ENCODE measurements around the gene CRACR2A. TPM values are rescaled to one million over a fixed set of nuclear protein-coding genes. Genes with fewer than 3 reads are reported as not detected.

Gene CRACR2A
- total RNA-seq, 1 experiment from 2014 or later: 9.5 TPM

DNA sequence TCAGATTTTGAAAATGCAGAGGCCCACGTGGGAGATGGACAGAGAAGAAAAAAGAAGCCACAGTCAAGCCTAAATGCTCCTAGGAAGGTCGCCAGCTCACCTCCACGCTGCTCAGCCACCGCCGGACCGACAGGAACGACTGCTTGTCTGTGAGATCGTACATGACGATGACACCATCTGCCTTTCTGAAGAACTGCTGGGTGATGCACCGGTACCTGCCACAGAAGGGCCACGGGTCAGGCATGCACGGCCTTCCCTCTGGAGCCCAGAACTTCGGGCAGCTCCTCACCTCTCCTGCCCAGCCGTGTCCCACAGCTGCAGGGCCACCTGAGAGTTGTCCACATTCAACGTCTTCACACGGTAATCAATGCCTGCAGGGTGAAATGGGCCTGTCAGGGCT lies 125.6 kb downstream of the CRACR2A start:
- no peak overlapping the region for H3K4me3 ChIP-seq
- no peak for DNase-seq
- H3K36me3 ChIP-seq: no peaks in the 10 kb centered on the region
- H3K9me3 ChIP-seq: no peaks in the 10 kb centered on the region
- H3K27me3 ChIP-seq: no peaks in the 10 kb centered on the region

DNA sequence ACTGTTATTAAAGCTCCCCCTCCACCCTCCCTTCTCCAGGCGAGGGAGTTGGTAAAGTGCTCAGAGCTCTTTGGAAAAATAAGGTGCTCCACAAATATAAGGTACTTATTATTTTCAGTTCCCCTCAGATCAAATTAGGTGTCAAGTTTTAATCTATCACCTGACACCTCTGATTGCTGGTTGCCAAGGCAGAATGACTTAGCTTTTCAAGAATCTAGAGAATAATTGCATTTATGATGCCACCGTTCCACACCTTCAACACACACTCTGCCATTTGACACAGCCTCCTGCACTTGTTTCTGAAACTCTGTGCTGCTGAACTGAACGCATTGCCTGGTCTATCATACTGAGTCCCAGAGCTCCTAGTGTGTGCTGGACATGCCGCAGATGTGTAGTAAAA lies 128.6 kb downstream of the CRACR2A start:
- Histone ChIP-seq H3K36me3 (no peaks in the 10 kb centered on the region), H3K4me3 (no peak overlapping the region), H3K9me3 (no peaks in the 10 kb centered on the region), H3K27me3 (no peaks in the 10 kb centered on the region)
- DNase-seq: no peak

DNA sequence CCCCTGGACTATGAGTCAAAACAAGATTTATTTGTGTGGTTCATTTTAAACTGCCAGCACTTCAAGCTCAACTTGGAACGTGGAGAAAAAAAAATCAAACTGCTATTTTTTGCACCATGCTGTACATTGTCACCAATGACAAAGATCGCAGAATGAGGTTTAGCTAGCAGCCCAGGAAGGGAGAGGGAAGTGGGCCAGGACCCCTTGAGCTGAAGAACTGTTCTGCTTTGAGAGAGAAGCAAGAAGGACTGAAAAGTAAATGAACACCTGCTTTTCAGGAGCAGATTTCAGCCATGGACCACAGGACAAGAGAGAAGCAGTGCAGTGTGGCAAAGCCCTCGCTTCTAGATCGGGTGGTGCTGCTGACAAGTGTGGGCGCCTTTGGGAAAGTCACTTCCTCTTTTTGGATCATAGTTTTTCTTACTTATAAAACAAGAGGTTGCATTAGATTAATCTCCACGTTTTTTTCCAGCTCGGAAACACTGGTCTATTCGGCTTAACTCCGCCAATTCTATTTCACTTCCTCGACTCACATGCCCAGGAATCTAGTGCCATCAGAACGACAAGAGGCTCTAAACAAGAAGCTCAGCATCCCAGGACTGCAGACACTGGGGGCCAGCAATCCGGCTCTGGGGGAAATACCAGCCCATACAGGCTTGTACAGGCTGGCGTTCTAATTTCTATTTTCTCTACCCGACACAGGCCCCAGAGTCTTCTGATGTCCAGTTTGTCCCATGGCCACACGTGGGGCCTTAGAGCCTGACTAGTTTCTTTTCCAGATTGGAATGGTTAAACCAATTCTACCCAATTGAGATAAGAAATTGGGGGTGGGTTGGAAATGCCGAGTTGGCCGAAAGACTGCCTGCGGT lies 129.9 kb downstream of the CRACR2A start:
- DNase-seq: no peak
- Histone ChIP-seq H3K27me3 (no peaks in the 10 kb centered on the region), H3K9me3 (no peaks in the 10 kb centered on the region), H3K4me3 (no peak overlapping the region), H3K36me3 (no peaks in the 10 kb centered on the region)

DNA sequence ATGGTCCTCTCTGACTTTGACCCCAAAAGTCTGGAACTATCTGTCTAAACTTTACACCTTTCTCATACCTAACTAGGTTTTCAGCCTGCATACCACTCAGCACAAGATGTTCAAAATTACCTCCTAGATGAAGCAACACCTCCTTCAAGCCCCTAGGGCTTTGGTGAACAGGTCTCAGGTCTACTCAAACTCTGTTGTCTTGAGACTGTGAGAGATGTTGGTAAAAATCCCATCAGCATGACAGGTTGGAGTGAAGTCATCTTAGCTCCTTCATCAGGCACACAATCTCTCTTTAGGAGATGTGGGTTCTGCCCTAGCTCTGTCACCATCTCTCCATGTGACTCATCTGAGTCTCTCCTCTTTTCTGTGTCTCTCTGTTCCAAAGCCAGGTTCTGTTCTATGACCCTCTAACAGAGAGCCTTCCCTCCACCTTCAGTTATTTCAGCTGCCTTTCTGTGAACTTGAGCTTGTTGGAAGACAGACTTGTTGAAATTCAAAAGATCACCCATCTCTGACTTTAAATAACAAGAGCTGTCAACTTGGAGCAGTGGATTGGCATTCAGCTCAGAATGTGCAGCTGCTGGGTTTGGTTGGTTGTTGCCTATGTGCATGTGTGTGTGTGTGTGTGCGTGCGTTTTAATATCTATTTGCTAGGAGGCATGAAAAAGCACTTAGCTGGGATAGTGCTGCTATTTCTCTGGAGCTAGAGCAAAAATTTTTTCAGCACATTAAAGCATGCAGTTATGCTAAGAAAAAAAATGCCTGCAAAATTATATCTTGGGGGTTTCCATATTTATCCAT lies 130.7 kb downstream of the CRACR2A start:
- Histone ChIP-seq H3K36me3 (no peaks in the 10 kb centered on the region), H3K4me3 (no peak overlapping the region), H3K27me3 (no peaks in the 10 kb centered on the region), H3K9me3 (no peaks in the 10 kb centered on the region)
- DNase-seq: no peak

DNA sequence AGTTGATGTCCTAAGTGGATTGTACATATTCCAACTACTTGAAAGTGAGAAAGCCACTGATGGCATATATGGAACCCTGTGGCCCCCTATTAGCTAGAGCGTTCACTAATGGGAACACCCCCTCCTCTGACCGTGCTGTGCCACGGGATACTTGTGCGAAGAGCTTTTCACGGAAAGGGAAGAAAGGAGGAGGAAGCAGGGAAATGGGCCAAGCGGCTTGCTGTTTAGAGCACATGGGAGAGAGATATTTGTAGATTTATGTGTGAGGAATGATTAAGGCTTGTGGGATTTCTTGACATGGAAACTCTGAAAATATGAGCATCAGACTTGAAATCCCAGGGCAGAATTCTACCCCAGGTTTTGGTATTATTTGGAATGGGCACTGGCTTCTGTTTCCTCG lies 132.1 kb downstream of the CRACR2A start:
- no peak overlapping the region for H3K4me3 ChIP-seq
- no peak for DNase-seq
- H3K36me3 ChIP-seq: no peaks in the 10 kb centered on the region
- no peaks in the 10 kb centered on the region for H3K9me3 ChIP-seq
- no peaks in the 10 kb centered on the region for H3K27me3 ChIP-seq

DNA sequence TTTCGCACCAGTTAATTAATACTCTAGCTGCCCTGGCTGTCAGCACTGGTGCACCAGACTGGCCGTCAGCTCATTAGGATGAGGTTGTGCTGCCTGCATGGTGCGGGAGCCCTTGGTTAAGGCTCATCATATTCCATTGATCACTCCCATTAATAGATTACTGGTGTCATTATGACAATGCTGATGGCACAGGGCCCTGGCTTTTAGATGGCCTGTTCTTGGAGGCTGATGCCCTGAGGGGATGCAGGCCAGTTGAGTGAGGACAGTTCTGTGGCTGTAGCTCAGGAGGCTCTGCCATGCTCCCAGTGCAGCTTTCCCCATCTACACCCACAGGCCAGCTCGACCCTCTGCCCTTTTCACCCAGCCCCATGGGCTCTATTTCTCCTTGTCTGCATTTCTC lies 135.3 kb downstream of the CRACR2A start:
- no peak overlapping the region for H3K4me3 ChIP-seq
- no peak for DNase-seq
- no peaks in the 10 kb centered on the region for H3K36me3 ChIP-seq
- no peaks in the 10 kb centered on the region for H3K9me3 ChIP-seq
- no peaks in the 10 kb centered on the region for H3K27me3 ChIP-seq

DNA sequence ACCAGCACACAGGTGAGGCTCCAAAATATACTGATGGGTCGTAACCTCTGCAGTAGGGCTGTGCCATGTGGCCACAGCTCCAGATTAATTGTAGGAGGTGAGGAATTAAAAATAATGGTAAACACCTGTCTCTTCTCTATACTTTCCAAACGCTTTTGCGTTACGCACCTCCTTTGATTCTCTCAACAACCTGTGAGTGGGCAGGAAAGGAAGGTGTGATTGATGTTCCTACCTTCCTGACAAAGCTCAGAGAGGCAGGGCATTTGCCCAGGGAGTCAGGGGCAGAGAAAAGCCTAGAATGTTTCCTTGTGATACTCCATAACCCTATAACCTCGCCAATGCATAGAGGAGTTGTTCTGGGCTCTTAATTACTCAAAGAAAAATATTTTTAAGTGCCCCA lies 137.0 kb downstream of the CRACR2A start:
- Histone ChIP-seq H3K27me3 (no peaks in the 10 kb centered on the region), H3K4me3 (no peak overlapping the region), H3K36me3 (no peaks in the 10 kb centered on the region), H3K9me3 (no peaks in the 10 kb centered on the region)
- no peak for DNase-seq

DNA sequence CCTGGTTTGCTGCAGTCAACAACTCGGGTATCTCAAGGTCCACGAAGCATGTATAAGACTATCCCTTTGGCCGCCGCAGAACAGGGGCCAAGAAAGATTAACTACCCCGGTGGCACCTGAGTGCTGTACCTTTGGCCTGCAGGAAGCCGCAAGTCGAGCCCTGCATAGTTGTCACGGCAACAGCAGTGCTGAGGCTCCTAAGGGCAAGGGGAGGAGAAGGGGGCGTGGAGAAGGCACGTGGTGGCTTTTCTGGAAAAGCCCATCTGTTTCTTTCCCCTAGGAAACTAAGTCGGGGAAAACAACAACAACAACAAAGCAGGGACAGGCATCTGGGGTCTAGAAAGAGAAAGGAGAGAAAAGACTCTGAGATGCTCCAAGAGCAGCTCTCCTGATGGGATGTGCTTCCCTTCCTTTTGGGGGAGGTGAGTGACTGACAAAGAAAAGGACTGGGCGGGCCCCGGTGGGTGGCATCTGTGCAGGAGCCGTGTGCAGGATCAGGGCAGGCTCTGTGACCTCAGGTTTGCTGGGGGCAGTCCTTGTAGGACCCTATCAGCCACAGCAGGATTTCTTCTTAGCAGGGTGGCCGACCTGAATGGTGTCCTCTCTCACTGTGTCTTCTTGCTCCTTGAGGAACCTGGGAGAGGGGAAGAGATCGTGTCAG lies 138.0 kb downstream of the CRACR2A start:
- H3K36me3 ChIP-seq: no peaks in the 10 kb centered on the region
- no peak for DNase-seq
- no peaks in the 10 kb centered on the region for H3K27me3 ChIP-seq
- no peak overlapping the region for H3K4me3 ChIP-seq
- no peaks in the 10 kb centered on the region for H3K9me3 ChIP-seq

DNA sequence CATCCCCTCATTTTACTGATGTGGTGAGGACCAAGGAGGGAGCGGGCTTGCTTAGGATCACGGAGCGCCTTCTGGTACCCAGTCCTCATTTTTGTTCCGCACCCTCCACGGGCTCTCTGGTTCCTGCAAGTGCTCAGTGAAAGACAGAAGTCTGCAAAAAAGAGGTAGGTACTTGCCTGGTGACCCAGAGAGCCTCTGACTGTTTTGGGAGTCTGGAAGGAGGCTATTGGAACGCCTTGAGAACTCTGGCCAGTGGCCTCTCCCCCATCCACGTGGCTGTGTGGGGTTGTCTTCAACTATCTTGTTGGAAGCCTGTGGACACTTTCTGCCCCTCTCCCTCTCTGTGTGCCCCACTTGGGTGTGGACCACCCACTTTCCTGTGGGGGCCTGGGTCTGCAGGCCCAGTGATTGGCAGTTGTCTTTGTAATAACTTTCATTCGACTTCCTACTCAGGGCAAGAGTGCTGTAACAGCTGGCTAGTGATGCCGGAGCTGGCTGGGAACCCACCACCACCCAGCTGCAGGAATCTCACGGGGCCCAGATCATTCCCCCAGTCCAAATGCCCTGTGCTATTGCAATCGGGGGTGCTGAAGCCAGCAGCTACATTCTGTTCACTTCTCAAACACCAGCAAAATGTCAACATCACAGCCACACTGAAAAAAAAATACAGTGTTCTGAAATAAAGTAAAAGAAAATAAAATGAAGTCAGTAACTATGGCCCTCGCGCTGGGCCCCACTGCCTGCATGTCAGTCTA lies 139.1 kb downstream of the CRACR2A start:
- H3K4me3 ChIP-seq: no peak overlapping the region
- DNase-seq: no peak
- no peaks in the 10 kb centered on the region for H3K9me3 ChIP-seq
- H3K27me3 ChIP-seq: no peaks in the 10 kb centered on the region
- no peaks in the 10 kb centered on the region for H3K36me3 ChIP-seq

DNA sequence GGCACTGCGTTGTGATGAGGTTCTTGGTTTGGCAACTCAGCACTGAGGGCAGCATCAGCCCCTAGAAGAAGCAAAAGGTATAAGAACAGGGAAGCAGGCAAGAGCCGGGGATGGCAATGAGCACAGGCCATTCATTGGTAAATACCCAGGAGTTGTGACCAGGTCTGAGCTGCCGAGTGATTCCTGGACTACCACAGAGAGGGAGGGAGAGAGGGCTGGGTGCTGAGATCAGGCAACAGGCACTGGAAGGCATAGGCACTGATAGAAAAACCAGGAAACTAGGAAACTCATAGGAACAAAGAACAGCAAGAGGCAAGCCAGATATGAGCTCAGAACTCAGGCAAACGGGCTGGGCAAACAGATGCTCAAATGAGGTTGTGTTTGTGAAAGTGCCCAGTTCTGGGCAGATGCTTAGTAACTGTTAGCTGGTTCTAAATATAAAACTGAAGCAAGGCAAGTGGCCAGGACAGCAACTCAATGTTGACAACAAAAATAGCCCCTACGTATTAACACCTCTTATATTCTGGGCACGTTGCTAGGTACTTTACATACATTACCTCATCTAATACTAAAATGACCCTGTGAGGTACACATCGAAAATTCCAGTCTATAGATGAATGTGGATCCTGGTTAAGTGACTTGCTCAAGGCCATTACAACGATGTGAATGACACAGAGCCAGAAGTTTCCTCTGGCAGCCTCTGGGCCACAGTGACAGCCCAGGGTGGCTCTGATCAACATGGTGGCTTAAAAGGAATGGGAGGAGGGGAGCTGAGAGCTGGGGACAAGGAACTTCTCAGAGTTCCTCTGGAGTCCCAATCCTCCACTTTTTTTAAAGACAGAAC lies 140.8 kb downstream of the CRACR2A start:
- no peaks in the 10 kb centered on the region for H3K9me3 ChIP-seq
- H3K4me3 ChIP-seq: no peak overlapping the region
- no peaks in the 10 kb centered on the region for H3K36me3 ChIP-seq
- DNase-seq: peak; percentile 11
- H3K27me3 ChIP-seq: no peaks in the 10 kb centered on the region

DNA sequence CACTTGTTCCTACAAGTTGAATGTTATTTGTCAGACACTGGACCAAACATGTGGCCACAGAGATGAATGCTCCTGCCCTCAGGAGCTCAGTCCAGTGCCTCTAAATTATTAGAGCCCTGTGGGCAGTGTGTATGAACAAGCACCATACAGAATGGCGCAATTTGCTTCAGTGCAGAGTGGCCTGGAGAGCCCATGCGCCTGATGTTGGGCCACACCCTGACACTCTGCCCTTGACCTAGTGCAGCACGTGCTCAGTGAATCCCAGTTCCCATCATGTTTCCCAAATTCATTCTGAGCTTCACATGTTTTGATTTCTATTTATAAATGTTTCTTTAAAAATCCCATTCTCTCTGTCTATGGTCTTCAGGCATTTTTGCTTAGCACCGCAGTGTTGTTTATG lies 145.1 kb downstream of the CRACR2A start:
- DNase-seq: no peak
- Histone ChIP-seq H3K9me3 (no peaks in the 10 kb centered on the region), H3K36me3 (no peaks in the 10 kb centered on the region), H3K27me3 (no peaks in the 10 kb centered on the region), H3K4me3 (no peak overlapping the region)

DNA sequence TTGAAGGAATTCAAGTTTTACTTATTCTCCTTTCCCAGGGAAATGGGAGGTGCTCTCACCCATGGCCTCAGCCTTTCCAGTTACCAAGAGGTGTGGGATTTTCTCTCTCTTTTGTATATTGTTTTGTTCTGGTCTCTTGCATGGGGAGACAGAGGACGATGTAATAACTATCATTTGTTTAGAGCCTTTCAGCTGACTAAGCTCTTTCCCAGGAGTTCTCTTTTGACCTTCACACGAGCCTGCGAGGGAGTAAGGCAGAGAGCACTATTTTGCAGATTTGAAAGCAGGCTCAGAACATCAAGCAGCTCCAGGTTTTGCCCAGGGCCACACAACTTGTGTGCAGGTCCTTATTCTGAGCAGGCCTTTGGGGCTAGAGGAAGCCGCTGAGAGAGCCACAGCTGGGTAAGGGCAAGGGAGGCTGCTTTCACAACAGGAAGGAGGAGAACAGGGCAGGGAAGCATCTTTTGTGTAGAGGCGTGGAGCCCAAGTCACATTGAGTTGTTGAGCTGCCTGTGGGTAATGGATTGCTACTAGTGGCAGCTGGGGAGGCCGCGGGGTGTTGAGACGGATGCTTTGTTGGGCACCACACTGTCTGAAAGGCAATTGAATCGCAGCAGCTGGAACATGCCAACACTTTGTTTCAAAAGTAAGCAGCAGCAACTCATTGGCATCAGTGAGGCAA lies 145.7 kb downstream of the CRACR2A start:
- Histone ChIP-seq H3K27me3 (no peaks in the 10 kb centered on the region), H3K9me3 (no peaks in the 10 kb centered on the region), H3K36me3 (no peaks in the 10 kb centered on the region), H3K4me3 (no peak overlapping the region)
- no peak for DNase-seq

DNA sequence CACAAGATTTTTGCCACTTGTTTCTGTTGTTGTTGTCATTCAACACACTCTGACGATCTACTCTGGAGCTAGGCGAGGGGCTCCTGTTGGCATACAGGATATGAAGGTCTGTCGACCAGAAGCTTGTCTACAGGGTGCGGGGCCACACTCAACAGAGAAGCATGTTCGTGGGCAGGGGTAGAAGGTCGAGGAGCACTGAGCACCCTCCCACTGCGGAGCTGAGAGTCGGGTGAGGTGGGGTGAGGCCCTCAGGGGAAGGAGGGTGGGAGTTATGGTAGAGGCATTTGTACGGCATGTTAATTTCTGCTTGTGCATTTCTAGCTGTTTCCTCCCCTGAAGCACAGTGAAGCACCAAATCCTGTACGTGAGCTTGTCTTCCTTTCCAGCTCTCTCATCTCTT lies 146.8 kb downstream of the CRACR2A start:
- no peaks in the 10 kb centered on the region for H3K9me3 ChIP-seq
- H3K4me3 ChIP-seq: no peak overlapping the region
- no peaks in the 10 kb centered on the region for H3K36me3 ChIP-seq
- H3K27me3 ChIP-seq: no peaks in the 10 kb centered on the region
- no peak for DNase-seq

DNA sequence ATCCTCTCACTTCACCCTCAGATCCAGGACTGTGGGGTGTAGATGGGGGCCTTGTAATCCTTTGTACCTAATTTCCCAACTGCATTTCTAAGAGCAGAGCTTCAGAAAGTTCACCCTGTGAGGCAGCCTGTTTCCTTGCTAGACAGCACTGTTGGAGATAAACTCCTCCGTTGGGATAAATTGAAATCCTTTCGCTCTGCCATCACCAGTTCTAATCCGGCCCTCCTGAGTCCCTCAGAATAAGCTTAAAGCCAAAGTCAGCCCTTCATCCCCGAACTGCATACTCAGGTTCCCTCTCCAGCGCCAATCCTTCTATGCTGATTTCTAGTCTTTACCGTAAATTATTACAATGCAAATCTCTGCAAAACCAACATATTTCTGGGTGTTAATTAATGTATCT lies 147.2 kb downstream of the CRACR2A start:
- DNase-seq: no peak
- no peaks in the 10 kb centered on the region for H3K36me3 ChIP-seq
- H3K4me3 ChIP-seq: no peak overlapping the region
- H3K9me3 ChIP-seq: no peaks in the 10 kb centered on the region
- H3K27me3 ChIP-seq: no peaks in the 10 kb centered on the region

DNA sequence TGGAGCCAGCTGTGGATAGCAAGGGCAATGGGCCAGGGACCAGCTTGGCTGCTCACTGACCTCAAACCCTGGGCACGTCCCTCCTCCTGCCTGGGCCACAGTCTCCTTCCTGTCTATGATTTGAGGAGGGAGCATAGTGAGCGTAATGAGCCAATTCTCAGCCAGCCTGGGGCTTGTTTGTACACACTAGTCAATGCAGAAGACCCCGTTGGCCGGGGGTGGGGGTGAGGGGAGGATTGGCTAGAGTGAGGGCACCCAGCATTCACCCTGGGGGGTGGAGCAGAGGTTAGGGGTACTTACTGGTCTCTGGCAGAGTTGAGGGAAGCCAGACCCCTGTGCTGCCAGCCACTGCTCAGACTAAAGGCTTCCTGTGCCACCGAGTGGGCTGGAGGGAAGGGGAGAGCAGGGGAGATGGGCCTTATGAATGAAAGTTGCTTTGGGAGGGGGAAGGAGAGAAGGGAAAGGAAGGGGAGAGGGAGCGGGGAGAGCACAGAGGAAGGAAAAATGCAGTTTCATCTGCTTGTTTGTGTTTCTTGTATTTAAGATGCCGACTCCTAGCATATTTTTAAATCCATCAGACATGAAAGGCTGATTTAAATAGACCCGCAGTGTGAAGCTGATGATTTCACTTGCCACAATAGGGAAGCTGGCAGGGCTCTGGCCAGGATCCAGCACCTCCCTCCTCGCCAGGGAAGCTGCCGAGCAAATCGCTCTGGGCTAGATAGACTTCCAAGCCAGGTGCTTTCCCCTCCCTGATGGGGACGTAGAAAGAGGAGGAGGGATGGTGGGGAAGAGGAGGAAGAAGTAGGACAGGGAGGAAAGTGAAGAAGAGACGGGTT lies 147.9 kb downstream of the CRACR2A start:
- no peaks in the 10 kb centered on the region for H3K9me3 ChIP-seq
- DNase-seq: peak; percentile 61
- H3K4me3 ChIP-seq: no peak overlapping the region
- H3K27me3 ChIP-seq: no peaks in the 10 kb centered on the region
- H3K36me3 ChIP-seq: no peaks in the 10 kb centered on the region
